Glomerular visceral epithelial cell (primary cell): Measurements from ENCODE around the gene GGT6.

Experiments
- DNase-seq: peaks from one replicate; pipeline ENCODE4 v3.0.0-alpha.2; 2016; ENCODE audit errors: extremely low spot score

GGT6 gene

GRCh38 chr17:4538236-4539002 is 22.0 kb downstream of the GGT6 start:
- no peak for DNase-seq

GRCh38 chr17:4537451-4538235 is 22.7 kb downstream of the GGT6 start:
- DNase-seq: no peak

- no peak for DNase-seq
Measured at GRCh38 chr17:4536742-4537411, 23.5 kb downstream of the GGT6 start.

GRCh38 chr17:4536259-4536741 is 24.1 kb downstream of the GGT6 start:
- no peak for DNase-seq

GRCh38 chr17:4535667-4536258 is 24.6 kb downstream of the GGT6 start:
- DNase-seq: no peak

GRCh38 chr17:4534928-4535666 is 25.3 kb downstream of the GGT6 start:
- DNase-seq: no peak

- DNase-seq: no peak
Measured at GRCh38 chr17:4534515-4534914, 25.9 kb downstream of the GGT6 start.

GRCh38 chr17:4533523-4534504 is 26.6 kb downstream of the GGT6 start:
- no peak for DNase-seq

GRCh38 chr17:4532860-4533522 is 27.4 kb downstream of the GGT6 start:
- DNase-seq: no peak

GRCh38 chr17:4531988-4532736 is 28.2 kb downstream of the GGT6 start:
- DNase-seq: no peak

GRCh38 chr17:4530799-4531730 is 29.3 kb downstream of the GGT6 start:
- no peak for DNase-seq

- DNase-seq: no peak
Measured at GRCh38 chr17:4529533-4530152, 30.7 kb downstream of the GGT6 start.

GRCh38 chr17:4527566-4528125 is 32.7 kb downstream of the GGT6 start:
- DNase-seq: no peak

- no peak for DNase-seq
Measured at GRCh38 chr17:4527134-4527533, 33.2 kb downstream of the GGT6 start.

GRCh38 chr17:4525691-4526397 is 34.5 kb downstream of the GGT6 start:
- DNase-seq: no peak

- no peak for DNase-seq
Measured at GRCh38 chr17:4523946-4524345, 36.4 kb downstream of the GGT6 start.
